Sigmoid colon (tissue), 7 donors: Measurements from ENCODE around the gene IL6R. TPM values are rescaled to one million over a fixed set of nuclear protein-coding genes. Genes with fewer than 3 reads are reported as not detected.

Source experiments
- DNase-seq: peaks from one replicate; pipeline ENCODE4 v3.0.0-alpha.2; 2019
- H3K27ac ChIP-seq, 4 donors: fragments of 200-600 bp; sonication (generic); one replicate each; pipeline ENCODE4 v1.5.1; 2016 to 2019; ENCODE audit warnings: mild to moderate bottlenecking in 1 of 4
- H3K27me3 ChIP-seq, 3 donors: fragments of 200-600 bp; sonication (generic); one replicate each; pipeline ENCODE4 v1.5.1; 2019; ENCODE audit warnings: mild to moderate bottlenecking in 1 of 3
- H3K36me3 ChIP-seq, 4 donors: fragments of 200-600 bp; sonication (generic); one replicate each; pipeline ENCODE4 v1.5.1; 2016 to 2019
- H3K4me1 ChIP-seq, 4 donors: fragments of 200-600 bp; sonication (generic); one replicate each; pipeline ENCODE4 v1.5.1; 2017 to 2019
- H3K4me3 ChIP-seq, 4 donors: fragments of 200-600 bp; sonication (generic); one replicate each; pipeline ENCODE4 v1.5.1; 2017 to 2019; ENCODE audit warnings: mild to moderate bottlenecking in 2 of 4, moderate library complexity in 1 of 4
- H3K9me3 ChIP-seq, 4 donors: fragments of 200-600 bp in 3 of 4; sonication (generic) in 3 of 4; one replicate each; pipeline versions ENCODE4 v1.5.1 to v1.6.1; 2013 to 2019
- EP300 ChIP-seq, 4 donors: sonication (generic); formaldehyde crosslinking; IDR thresholded peaks; one replicate each; pipeline ENCODE4 v1.6.1; 2017; ENCODE audit warnings: antibody characterized with exemption in 4 of 4
- POLR2A ChIP-seq, 2 donors: fragments of 450-650 bp; IDR thresholded peaks; one replicate each; pipeline ENCODE4 v1.6.1; 2016; ENCODE audit warnings: antibody characterized with exemption in 2 of 2, mild to moderate bottlenecking in 2 of 2, moderate library complexity in 2 of 2
- POLR2AphosphoS5 ChIP-seq, 4 donors: sonication (generic); formaldehyde crosslinking; IDR thresholded peaks; one replicate each; pipeline ENCODE4 v1.6.1; 2017; ENCODE audit warnings: antibody characterized with exemption in 4 of 4
- WGBS, 2 donors: extraction: QIAGEN DNeasy Blood & Tissue Kit; methylation state at CpG; one replicate each; pipeline ENCODE4 v1.1.7; 2013; 5-methylcytosine and 5-hydroxymethylcytosine counted together
- intact Hi-C: fragments of 100-400 bp; cut with DNase I; formaldehyde crosslinking; loops from one replicate; pipeline ENCODE4 v1.15.1; 2023
- polyA plus RNA-seq, 3 donors: library from polyadenylated mRNA; stranded (reverse); fragments of 200-250 nt; gene quantifications; one replicate each; pipeline ENCODE4 v1.2.3, GENCODE V29; 2013
- total RNA-seq, 4 donors: library from RNA; depleted of rRNA; stranded (reverse); fragments of >200 nt; gene quantifications; one replicate each; pipeline ENCODE4 v1.1.0, GENCODE V29; 2016
- TF ChIP-seq, protein P1 (sequence below), 4 experiments: fragments of 450-650 bp in 3 of 4; fragments of 200-600 bp in 1 of 4; IDR thresholded peaks; one replicate each; pipeline ENCODE4 v1.5.1; 2016 to 2019; ENCODE audit warnings: antibody characterized with exemption in 4 of 4, mild to moderate bottlenecking in 3 of 4, moderate library complexity in 2 of 4
- donor health status: healthy with polysubstance abuse.
- donor health status: Bipolar disorder and iron deficiency.
- donor health status: healthy.

Gene IL6R
- total and polyA plus RNA-seq, 7 donors, result 3.0 to 40.2 (median 22.9) TPM

DNA sequence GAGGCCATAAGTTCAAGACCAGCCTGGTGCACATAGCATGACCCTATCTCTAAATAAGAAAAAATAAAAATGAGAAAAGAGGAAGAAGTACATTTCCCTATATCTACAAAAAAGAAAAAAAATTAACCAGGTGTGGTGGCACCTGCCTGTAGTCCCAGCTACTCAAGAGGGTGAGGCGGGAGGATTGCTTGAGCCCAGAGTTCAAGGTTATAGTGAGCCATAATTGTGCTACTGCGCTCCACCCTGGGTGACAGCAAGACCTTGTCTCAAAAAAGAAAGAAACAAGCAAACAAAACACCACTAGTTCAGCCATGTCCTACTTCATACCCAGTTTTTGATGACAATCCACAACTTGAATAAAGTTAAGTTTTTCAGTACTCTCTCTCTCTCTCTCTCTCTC lies 66.2 kb downstream of the IL6R start:
- Histone ChIP-seq H3K36me3 (peaks cover 0 to 7% (median 3%) of the 10 kb centered on the region in 4 donors), H3K4me1 (peaks cover 0 to 23% (median 10%) of the 10 kb centered on the region in 4 donors), H3K9me3 (no peaks in the 10 kb centered on the region), H3K27me3 (no peaks in the 10 kb centered on the region), H3K4me3 (no peak overlapping the region), H3K27ac (no peak overlapping the region)
- WGBS, 2 donors, result 18 to 78% methylated on average over 2 of the region's 2 CpGs
- TF ChIP-seq, protein P1, sequence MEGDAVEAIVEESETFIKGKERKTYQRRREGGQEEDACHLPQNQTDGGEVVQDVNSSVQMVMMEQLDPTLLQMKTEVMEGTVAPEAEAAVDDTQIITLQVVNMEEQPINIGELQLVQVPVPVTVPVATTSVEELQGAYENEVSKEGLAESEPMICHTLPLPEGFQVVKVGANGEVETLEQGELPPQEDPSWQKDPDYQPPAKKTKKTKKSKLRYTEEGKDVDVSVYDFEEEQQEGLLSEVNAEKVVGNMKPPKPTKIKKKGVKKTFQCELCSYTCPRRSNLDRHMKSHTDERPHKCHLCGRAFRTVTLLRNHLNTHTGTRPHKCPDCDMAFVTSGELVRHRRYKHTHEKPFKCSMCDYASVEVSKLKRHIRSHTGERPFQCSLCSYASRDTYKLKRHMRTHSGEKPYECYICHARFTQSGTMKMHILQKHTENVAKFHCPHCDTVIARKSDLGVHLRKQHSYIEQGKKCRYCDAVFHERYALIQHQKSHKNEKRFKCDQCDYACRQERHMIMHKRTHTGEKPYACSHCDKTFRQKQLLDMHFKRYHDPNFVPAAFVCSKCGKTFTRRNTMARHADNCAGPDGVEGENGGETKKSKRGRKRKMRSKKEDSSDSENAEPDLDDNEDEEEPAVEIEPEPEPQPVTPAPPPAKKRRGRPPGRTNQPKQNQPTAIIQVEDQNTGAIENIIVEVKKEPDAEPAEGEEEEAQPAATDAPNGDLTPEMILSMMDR (IDR thresholded peaks at IDR 0.05), result no peak
- TF ChIP-seq POLR2AphosphoS5 (IDR thresholded peaks at IDR 0.05), result no peak
- no peak for TF ChIP-seq POLR2A (IDR thresholded peaks at IDR 0.05)
- TF ChIP-seq EP300 (IDR thresholded peaks at IDR 0.05), result no peak
- intact Hi-C loops, result no loop called here
- no peak for DNase-seq

DNA sequence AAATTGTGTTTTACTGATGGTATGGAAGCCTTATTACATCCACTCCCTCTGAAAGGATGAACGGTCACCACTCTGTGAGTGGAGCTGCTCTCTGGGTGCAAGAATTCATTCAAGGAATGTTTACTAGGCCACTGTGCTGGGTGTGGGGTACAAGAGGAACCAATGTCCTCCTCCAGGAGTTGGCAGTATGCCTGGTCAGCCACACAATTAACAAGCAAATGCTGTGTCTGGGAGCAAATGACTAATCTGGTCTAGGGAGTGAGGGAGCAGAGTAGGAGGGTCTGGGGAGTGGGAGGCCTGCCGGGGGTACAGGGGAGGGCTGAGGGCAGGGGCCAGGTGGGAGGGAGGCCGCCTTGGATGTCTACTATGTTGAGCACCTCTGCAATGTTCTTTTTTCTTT lies 69.7 kb downstream of the IL6R start:
- Histone ChIP-seq H3K4me3 (no peak overlapping the region), H3K4me1 (peaks cover 0 to 6% (median 2%) of the 10 kb centered on the region in 4 donors), H3K9me3 (no peaks in the 10 kb centered on the region), H3K27ac (peak overlapping the region in 2 of 4 donors; percentile 0 to 44), H3K27me3 (no peaks in the 10 kb centered on the region), H3K36me3 (no peaks in the 10 kb centered on the region)
- TF ChIP-seq, protein P1 (IDR thresholded peaks at IDR 0.05), result no peak
- TF ChIP-seq POLR2A (IDR thresholded peaks at IDR 0.05) (no peak), EP300 (IDR thresholded peaks at IDR 0.05) (no peak)
- WGBS, 2 donors, result 22 to 54% methylated on average over 3 of the region's 3 CpGs
- peak; percentile 81 for DNase-seq
- intact Hi-C loops, result no loop called here

DNA sequence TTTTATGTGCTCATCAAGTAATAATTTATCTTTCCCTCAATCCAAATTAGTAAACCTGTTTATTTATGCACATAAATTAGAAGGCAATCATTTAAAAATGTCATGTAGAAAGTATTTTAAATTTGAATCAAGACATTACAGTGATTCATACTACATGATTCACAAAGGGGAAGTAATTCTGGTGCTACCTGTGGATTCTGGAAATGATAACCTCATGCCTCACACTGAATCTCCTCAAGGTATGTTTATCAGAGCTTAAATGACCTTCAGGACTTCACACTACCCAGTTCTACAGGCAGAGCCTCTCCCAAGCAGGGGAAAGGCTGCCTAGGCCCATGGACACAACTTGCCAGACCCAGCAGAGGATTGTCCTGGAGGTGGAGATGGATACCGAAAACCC lies 71.6 kb downstream of the IL6R start:
- no peaks in the 10 kb centered on the region for H3K9me3 ChIP-seq
- 95 to 96% methylated on average over 1 of the region's 1 CpG for WGBS, 2 donors
- no peak overlapping the region for H3K4me3 ChIP-seq
- no peaks in the 10 kb centered on the region for H3K36me3 ChIP-seq
- no peak overlapping the region for H3K27ac ChIP-seq
- no peak for DNase-seq
- intact Hi-C loops, result no loop called here
- no peaks in the 10 kb centered on the region for H3K27me3 ChIP-seq
- TF ChIP-seq, protein P1 (IDR thresholded peaks at IDR 0.05), result no peak
- H3K4me1 ChIP-seq, result peaks cover 0 to 10% (median 2%) of the 10 kb centered on the region in 4 donors

DNA sequence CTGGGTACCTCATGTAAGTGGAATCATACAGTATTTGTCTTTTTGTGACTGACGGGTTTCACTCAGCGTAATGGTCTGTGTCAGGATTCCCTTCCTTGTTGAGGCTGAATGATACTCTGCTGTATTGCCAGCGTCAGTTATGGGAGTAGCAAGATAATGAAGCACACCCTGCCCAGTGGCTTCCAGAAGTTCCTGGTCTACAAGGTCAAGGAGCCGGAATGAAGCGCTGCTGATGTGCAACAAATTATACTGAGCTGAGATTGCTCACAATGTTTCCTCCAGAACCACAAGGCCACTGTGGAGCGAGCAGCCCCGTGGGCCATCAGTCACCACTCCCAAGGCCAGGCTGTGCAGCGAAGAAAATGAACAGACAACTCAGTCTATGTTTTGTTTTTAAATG lies 72.9 kb downstream of the IL6R start:
- H3K9me3 ChIP-seq, result no peaks in the 10 kb centered on the region
- DNase-seq, result no peak
- no peaks in the 10 kb centered on the region for H3K27me3 ChIP-seq
- peaks cover 0 to 10% (median 2%) of the 10 kb centered on the region in 4 donors for H3K4me1 ChIP-seq
- TF ChIP-seq EP300 (IDR thresholded peaks at IDR 0.05) (no peak), POLR2A (IDR thresholded peaks at IDR 0.05) (peak in 1 of 2 donors; percentile 42)
- 20 to 67% methylated on average over 8 of the region's 8 CpGs for WGBS, 2 donors
- no peaks in the 10 kb centered on the region for H3K36me3 ChIP-seq
- H3K27ac ChIP-seq, result no peak overlapping the region
- intact Hi-C loops, result loop anchor here (2.0 kb wide), 1 partner anchor 71 kb away; no protein-coding TSS in a partner anchor
- no peak overlapping the region for H3K4me3 ChIP-seq

DNA sequence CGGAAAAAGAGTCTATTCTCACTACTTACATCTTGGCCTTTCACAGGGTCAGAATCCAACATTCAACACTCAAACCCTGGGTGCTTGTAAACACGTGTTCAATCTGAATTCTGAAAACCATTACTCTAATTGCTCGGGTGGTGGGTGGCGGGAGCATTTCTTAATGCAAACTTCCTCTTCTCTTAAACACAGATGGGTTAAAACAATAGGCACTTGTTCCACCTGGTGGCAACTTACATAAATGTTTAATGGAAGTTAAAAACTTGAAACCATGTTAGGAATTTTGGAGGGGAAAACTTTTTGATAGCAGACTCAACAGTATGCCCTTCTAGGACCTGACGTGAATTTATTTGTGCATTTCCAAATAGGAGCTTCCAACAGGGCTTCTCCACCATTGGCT lies 73.5 kb downstream of the IL6R start:
- Histone ChIP-seq H3K36me3 (no peaks in the 10 kb centered on the region), H3K27ac (peak overlapping the region in 1 of 4 donors; percentile 54), H3K4me3 (no peak overlapping the region), H3K27me3 (no peaks in the 10 kb centered on the region), H3K9me3 (no peaks in the 10 kb centered on the region), H3K4me1 (peaks cover 0 to 10% (median 2%) of the 10 kb centered on the region in 4 donors)
- TF ChIP-seq POLR2A (IDR thresholded peaks at IDR 0.05) (no peak), EP300 (IDR thresholded peaks at IDR 0.05) (no peak), POLR2AphosphoS5 (IDR thresholded peaks at IDR 0.05) (no peak)
- TF ChIP-seq, protein P1 (IDR thresholded peaks at IDR 0.05), result peak in 1 of 4 experiments; percentile 37
- no peak for DNase-seq
- WGBS, 2 donors, result 15 to 31% methylated on average over 5 of the region's 5 CpGs
- intact Hi-C loops, result loop anchor here (2.0 kb wide), 1 partner anchor 70 kb away; no protein-coding TSS in a partner anchor
